ENCODE measurements around the gene DLX5. TPM values are rescaled to one million over a fixed set of nuclear protein-coding genes. Genes with fewer than 3 reads are reported as not detected.

The DLX5 gene
- total RNA-seq, 2 donors from 2014 or later: 0.64 to 1.6 TPM

DNA sequence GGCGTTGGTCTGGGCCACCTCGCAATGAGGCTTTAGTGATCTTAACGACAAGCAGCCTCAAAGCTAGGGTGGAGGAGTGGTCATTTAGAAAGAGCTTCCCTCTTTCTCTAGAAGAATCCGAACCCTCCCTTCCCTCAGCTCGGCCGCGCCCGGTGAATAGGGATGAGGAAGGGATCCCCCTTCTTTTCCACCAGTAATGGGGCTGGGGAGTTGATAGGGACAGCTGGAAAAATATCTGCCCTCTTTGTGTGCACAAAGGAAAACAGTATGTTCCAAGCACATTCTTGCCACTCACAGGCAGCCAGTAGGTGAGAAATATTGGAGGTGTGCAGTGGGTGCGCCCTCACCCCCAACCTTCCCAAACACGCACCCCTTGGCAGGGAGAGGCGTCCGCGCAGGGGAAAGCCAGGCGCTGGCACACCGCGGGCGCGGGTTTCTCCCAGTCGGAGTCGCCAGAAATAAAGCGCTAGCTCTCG, 6.5 kb downstream of the DLX5 start:
- no peak overlapping the region for H3K4me3 ChIP-seq
- WGBS: 35% methylated on average over 22 of the region's 22 CpGs
- intact Hi-C loops (cut with DNase I): no loop called here
- TF ChIP-seq, protein P1, sequence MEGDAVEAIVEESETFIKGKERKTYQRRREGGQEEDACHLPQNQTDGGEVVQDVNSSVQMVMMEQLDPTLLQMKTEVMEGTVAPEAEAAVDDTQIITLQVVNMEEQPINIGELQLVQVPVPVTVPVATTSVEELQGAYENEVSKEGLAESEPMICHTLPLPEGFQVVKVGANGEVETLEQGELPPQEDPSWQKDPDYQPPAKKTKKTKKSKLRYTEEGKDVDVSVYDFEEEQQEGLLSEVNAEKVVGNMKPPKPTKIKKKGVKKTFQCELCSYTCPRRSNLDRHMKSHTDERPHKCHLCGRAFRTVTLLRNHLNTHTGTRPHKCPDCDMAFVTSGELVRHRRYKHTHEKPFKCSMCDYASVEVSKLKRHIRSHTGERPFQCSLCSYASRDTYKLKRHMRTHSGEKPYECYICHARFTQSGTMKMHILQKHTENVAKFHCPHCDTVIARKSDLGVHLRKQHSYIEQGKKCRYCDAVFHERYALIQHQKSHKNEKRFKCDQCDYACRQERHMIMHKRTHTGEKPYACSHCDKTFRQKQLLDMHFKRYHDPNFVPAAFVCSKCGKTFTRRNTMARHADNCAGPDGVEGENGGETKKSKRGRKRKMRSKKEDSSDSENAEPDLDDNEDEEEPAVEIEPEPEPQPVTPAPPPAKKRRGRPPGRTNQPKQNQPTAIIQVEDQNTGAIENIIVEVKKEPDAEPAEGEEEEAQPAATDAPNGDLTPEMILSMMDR (IDR thresholded peaks at IDR 0.05): no peak
- no peak for TF ChIP-seq POLR2AphosphoS5 (IDR thresholded peaks at IDR 0.05)
- TF ChIP-seq POLR2A (IDR thresholded peaks at IDR 0.05): no peak
- no peak for DNase-seq (ENCODE audit: low spot score)
- H3K27ac ChIP-seq: no peak overlapping the region
- H3K36me3 ChIP-seq: no peaks in the 10 kb centered on the region
- H3K4me1 ChIP-seq (replicated peaks): peaks cover 3% of the 10 kb centered on the region
- peaks cover 30% of the 10 kb centered on the region for H3K27me3 ChIP-seq (replicated peaks; ENCODE audit: insufficient read depth)
- H3K9me3 ChIP-seq: no peaks in the 10 kb centered on the region

GRCh38 chr7:97017192-97018125, 7.2 kb downstream of the DLX5 start:
- intact Hi-C loops (cut with DNase I): no loop called here
- no peak overlapping the region for H3K27ac ChIP-seq
- H3K9me3 ChIP-seq: no peaks in the 10 kb centered on the region
- no peak for TF ChIP-seq POLR2AphosphoS5 (IDR thresholded peaks at IDR 0.05)
- no peak for TF ChIP-seq POLR2A (IDR thresholded peaks at IDR 0.05)
- TF ChIP-seq, protein P1 (IDR thresholded peaks at IDR 0.05): no peak
- H3K36me3 ChIP-seq: no peaks in the 10 kb centered on the region
- no peak for DNase-seq (ENCODE audit: low spot score)
- no peak overlapping the region for H3K4me3 ChIP-seq
- 29% methylated on average over 34 of the region's 37 CpGs for WGBS
- peaks cover 33% of the 10 kb centered on the region for H3K27me3 ChIP-seq (replicated peaks; ENCODE audit: insufficient read depth)
- peaks cover 3% of the 10 kb centered on the region for H3K4me1 ChIP-seq (replicated peaks)

DNA sequence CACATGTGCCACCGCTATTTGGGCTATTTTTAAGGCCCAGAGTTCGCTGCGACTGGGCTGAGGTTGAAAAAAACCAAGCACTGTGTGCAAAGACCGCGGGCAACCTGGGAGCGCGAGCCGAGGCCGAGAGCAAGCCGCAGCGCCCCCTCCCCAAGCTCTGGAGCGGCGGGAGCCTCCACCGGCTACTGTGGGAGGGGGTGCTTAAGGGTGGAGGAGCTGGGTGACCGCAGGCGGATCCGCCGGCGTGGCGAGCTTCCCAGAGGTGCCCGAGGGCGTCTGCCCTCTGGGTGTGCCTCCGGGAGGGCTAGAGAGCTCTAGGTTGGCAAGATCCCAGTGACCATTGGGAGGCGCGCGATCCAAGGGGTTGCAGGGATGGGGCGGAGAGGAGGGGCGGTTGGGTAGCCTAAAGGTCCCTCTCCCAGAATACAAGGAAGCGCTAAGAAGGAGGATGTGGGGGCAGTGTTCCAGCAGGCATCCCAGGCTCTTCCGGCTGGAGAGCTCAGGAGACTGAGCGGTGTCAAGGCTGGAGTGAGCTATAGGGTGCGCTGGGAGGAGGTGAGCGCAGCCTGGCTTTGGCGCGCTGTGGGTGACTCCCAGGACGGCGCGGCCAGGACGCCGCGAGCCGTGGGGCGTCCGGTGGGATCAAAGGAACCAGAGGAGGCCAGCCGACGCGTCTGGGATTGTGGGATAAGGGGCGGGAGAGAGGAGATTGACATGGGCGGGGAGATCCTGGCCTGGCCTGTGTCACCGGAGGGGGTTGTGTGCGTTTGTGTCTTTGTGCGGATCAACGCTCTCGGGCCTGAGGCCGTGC, 8.0 kb downstream of the DLX5 start:
- H3K27ac ChIP-seq: no peak overlapping the region
- intact Hi-C loops (cut with DNase I): no loop called here
- no peak for DNase-seq (ENCODE audit: low spot score)
- WGBS: 10% methylated on average over 48 of the region's 55 CpGs
- TF ChIP-seq, protein P1 (IDR thresholded peaks at IDR 0.05): no peak
- TF ChIP-seq POLR2A (IDR thresholded peaks at IDR 0.05): no peak
- TF ChIP-seq POLR2AphosphoS5 (IDR thresholded peaks at IDR 0.05): no peak
- H3K4me3 ChIP-seq: no peak overlapping the region
- H3K36me3 ChIP-seq: no peaks in the 10 kb centered on the region
- peaks cover 3% of the 10 kb centered on the region for H3K4me1 ChIP-seq (replicated peaks)
- H3K27me3 ChIP-seq (replicated peaks; ENCODE audit: insufficient read depth): peaks cover 30% of the 10 kb centered on the region
- no peaks in the 10 kb centered on the region for H3K9me3 ChIP-seq

DNA sequence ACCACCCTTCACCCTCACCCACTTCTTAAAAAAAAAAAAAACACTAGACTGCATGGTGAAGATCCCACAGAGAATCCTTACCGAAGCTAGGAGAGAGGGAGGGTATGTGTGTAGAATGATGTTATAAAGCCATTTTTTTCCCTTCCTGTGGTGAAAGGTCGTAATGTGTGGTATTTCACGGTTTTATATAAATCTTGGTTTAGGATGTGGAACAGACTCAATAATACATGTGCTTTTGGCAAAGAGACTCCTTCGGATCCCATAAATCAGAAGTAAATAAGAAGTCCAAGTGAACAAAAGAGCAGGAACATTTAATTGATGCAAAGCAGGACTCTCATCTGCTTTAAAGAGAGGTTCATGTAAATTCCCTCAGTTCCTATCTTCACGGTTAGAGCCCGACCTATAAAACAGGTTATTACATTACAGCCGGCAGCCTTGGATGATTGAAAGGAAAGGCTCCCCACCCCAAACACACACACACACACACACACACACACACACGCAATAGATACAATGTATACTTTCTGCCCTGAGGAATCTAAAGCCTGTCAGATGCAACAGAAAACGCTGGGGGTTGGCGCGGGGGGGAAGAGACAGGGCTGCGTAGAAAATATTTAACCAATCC, 8.8 kb downstream of the DLX5 start:
- H3K36me3 ChIP-seq: no peaks in the 10 kb centered on the region
- intact Hi-C loops (cut with DNase I): no loop called here
- WGBS: 7% methylated on average over 12 of the region's 12 CpGs
- H3K9me3 ChIP-seq: no peaks in the 10 kb centered on the region
- H3K27ac ChIP-seq: no peak overlapping the region
- no peak for DNase-seq (ENCODE audit: low spot score)
- H3K27me3 ChIP-seq (replicated peaks; ENCODE audit: insufficient read depth): peaks cover 26% of the 10 kb centered on the region
- no peak overlapping the region for H3K4me3 ChIP-seq
- TF ChIP-seq POLR2A (IDR thresholded peaks at IDR 0.05) (no peak), POLR2AphosphoS5 (IDR thresholded peaks at IDR 0.05) (no peak)
- TF ChIP-seq, protein P1 (IDR thresholded peaks at IDR 0.05): no peak
- peaks cover 3% of the 10 kb centered on the region for H3K4me1 ChIP-seq (replicated peaks)
